NT2/D1 (cell line): ENCODE data around the gene MPL.
"Not testable (repeated sequence)": the region's sequence is repeated elsewhere in the genome, so short reads cannot be mapped to it uniquely, and the experiment has no call there.

Experiments used
- DNase-seq: peaks from one replicate; pipeline ENCODE4 v3.0.0-alpha.2; 2011; ENCODE audit warnings: low read depth, low spot score
- H3K27me3 ChIP-seq: 2 replicates; pipeline ENCODE4 v1.6.0; 2011; ENCODE audit warnings: mild to moderate bottlenecking; ENCODE audit not compliant: insufficient read length, insufficient read depth
- H3K36me3 ChIP-seq: 2 replicates; pipeline ENCODE4 v1.6.1; 2011; ENCODE audit warnings: mild to moderate bottlenecking, low read length, mixed read lengths; ENCODE audit not compliant: insufficient read depth, insufficient read length
- H3K4me1 ChIP-seq: 2 replicates; pipeline ENCODE4 v1.5.1; 2011; ENCODE audit not compliant: insufficient read depth, insufficient read length
- H3K4me3 ChIP-seq: 2 replicates; pipeline ENCODE4 v1.5.1; 2011; ENCODE audit warnings: low read depth; ENCODE audit not compliant: insufficient read length
- H3K9ac ChIP-seq: 2 replicates; pipeline ENCODE4 v1.6.0; 2011; ENCODE audit warnings: low read depth; ENCODE audit not compliant: insufficient read length
- H3K9me3 ChIP-seq: 2 replicates; pipeline ENCODE4 v1.5.1; 2011; ENCODE audit warnings: mild to moderate bottlenecking, low read length; ENCODE audit not compliant: insufficient read depth
- SUZ12 ChIP-seq: IDR thresholded peaks from 2 replicates; pipeline ENCODE4 v1.6.1; 2011; ENCODE audit not compliant: insufficient read length, insufficient read depth; ENCODE audit errors: extremely low read depth
- YY1 ChIP-seq: IDR thresholded peaks from 2 replicates; pipeline ENCODE4 v1.6.1; 2011; ENCODE audit not compliant: insufficient read length, insufficient read depth
- ZNF274 ChIP-seq: IDR thresholded peaks from 2 replicates; pipeline ENCODE4 v1.6.1; 2011; ENCODE audit warnings: mild to moderate bottlenecking, low read depth, low read length

The MPL gene

GRCh38 chr1:43398227-43398626 lies 60.6 kb downstream of the MPL start:
- TF ChIP-seq SUZ12, result no peak
- TF ChIP-seq ZNF274, result no peak
- no peak for TF ChIP-seq YY1

GRCh38 chr1:43400441-43400840 lies 62.8 kb downstream of the MPL start:
- H3K27me3 ChIP-seq, H3K9me3 ChIP-seq, H3K9ac ChIP-seq, DNase-seq, H3K4me1 ChIP-seq, H3K4me3 ChIP-seq: not testable (repeated sequence)
- H3K36me3 ChIP-seq, result peaks cover 38% of the 10 kb centered on the region

More at GRCh38 chr1:43398227-43398626, 60.6 kb downstream of the MPL start:
- Histone ChIP-seq H3K9me3 (no peaks in the 10 kb centered on the region), H3K4me1 (no peaks in the 10 kb centered on the region), H3K9ac (no peak overlapping the region), H3K27me3 (no peaks in the 10 kb centered on the region), H3K36me3 (peaks cover 34% of the 10 kb centered on the region), H3K4me3 (no peak overlapping the region)
- no peak for DNase-seq

- TF ChIP-seq ZNF274 (no peak), SUZ12 (no peak), YY1 (no peak)
- H3K4me3 ChIP-seq, result no peak overlapping the region
These were observed 64.7 kb downstream of the MPL start for GRCh38 chr1:43402089-43402865.

More at GRCh38 chr1:43402089-43402865, 64.7 kb downstream of the MPL start:
- Histone ChIP-seq H3K27me3 (no peaks in the 10 kb centered on the region), H3K9me3 (no peaks in the 10 kb centered on the region), H3K36me3 (peaks cover 48% of the 10 kb centered on the region), H3K4me1 (no peaks in the 10 kb centered on the region), H3K9ac (no peak overlapping the region)
- no peak for DNase-seq
